Measurements from ENCODE around the gene HES4.

DNA sequence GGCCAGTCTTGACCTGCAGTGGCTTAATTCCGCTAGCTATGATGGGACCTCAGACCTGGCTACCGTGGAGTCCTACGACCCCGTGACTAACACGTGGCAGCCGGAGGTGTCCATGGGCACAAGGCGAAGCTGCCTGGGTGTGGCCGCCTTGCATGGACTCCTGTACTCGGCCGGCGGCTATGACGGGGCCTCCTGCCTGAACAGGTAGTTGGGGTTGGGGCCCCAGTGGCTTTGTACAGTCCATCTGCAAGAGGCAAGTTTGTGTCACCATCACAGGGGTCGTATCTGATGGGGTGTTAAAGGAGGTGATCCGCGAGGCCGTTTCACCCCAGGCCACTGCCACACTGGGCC is 36.6 kb downstream of the HES4 start:
- TF ChIP-seq, protein P1, sequence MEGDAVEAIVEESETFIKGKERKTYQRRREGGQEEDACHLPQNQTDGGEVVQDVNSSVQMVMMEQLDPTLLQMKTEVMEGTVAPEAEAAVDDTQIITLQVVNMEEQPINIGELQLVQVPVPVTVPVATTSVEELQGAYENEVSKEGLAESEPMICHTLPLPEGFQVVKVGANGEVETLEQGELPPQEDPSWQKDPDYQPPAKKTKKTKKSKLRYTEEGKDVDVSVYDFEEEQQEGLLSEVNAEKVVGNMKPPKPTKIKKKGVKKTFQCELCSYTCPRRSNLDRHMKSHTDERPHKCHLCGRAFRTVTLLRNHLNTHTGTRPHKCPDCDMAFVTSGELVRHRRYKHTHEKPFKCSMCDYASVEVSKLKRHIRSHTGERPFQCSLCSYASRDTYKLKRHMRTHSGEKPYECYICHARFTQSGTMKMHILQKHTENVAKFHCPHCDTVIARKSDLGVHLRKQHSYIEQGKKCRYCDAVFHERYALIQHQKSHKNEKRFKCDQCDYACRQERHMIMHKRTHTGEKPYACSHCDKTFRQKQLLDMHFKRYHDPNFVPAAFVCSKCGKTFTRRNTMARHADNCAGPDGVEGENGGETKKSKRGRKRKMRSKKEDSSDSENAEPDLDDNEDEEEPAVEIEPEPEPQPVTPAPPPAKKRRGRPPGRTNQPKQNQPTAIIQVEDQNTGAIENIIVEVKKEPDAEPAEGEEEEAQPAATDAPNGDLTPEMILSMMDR (IDR thresholded peaks at IDR 0.05 in 2 of 3, conservative IDR thresholded peaks at IDR 0.05 in 1 of 3; ENCODE audit: borderline replicate concordance in 1 of 3, insufficient read depth in 1 of 3, low read depth in 2 of 3, low read length in 2 of 3) = no peak
- TF ChIP-seq ZNF274 (IDR thresholded peaks at IDR 0.05; ENCODE audit: low read depth, low read length) = no peak
- TF ChIP-seq POLR2A (IDR thresholded peaks at IDR 0.05; ENCODE audit: borderline replicate concordance, extremely low read depth, insufficient read depth, insufficient read length) = no peak
- TF ChIP-seq ZFX (IDR thresholded peaks at IDR 0.05) = no peak
- no peak for TF ChIP-seq FOSL1 (IDR thresholded peaks at IDR 0.05; ENCODE audit: low read depth)
- TF ChIP-seq, protein P2, sequence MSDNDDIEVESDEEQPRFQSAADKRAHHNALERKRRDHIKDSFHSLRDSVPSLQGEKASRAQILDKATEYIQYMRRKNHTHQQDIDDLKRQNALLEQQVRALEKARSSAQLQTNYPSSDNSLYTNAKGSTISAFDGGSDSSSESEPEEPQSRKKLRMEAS (IDR thresholded peaks at IDR 0.05) = no peak
- TF ChIP-seq TCF7L2 (IDR thresholded peaks at IDR 0.05; ENCODE audit: borderline replicate concordance, extremely low read depth, insufficient read depth, insufficient read length) = no peak

Measured in HCT116 (cell line).